ENCODE measurements around the gene R3HCC1L.
"Not testable (repeated sequence)": the region's sequence is repeated elsewhere in the genome, so short reads cannot be mapped to it uniquely, and the experiment has no call there.

R3HCC1L gene

GRCh38 chr10:98131619-98132018 lies 2.8 kb upstream of the R3HCC1L start:
- DNase-seq (ENCODE audit: low read depth): no peak

GRCh38 chr10:98133075-98133752 lies 1.2 kb upstream of the R3HCC1L start:
- DNase-seq (ENCODE audit: low read depth): not testable (repeated sequence)

- DNase-seq (ENCODE audit: low read depth): no peak
Observed at GRCh38 chr10:98134117-98134430, 383 bp upstream of the R3HCC1L start.

GRCh38 chr10:98135222-98135899 lies 904 bp downstream of the R3HCC1L start:
- no peak for DNase-seq (ENCODE audit: low read depth)

- DNase-seq (ENCODE audit: low read depth): not testable (repeated sequence)
Observed at GRCh38 chr10:98136775-98137174, 2.3 kb downstream of the R3HCC1L start.

- no peak for DNase-seq (ENCODE audit: low read depth)
Observed at GRCh38 chr10:98138031-98138430, 3.6 kb downstream of the R3HCC1L start.

GRCh38 chr10:98139431-98139830 lies 5.0 kb downstream of the R3HCC1L start:
- DNase-seq (ENCODE audit: low read depth): no peak

- DNase-seq (ENCODE audit: low read depth): no peak
Observed at GRCh38 chr10:98141484-98142073, 7.1 kb downstream of the R3HCC1L start.

GRCh38 chr10:98144985-98145384 lies 10.5 kb downstream of the R3HCC1L start:
- no peak for DNase-seq (ENCODE audit: low read depth)

- no peak for DNase-seq (ENCODE audit: low read depth)
Observed at GRCh38 chr10:98149858-98150257, 15.4 kb downstream of the R3HCC1L start.

GRCh38 chr10:98150544-98150943 lies 16.1 kb downstream of the R3HCC1L start:
- no peak for DNase-seq (ENCODE audit: low read depth)

GRCh38 chr10:98152778-98153177 lies 18.3 kb downstream of the R3HCC1L start:
- not testable (repeated sequence) for DNase-seq (ENCODE audit: low read depth)

GRCh38 chr10:98153213-98153958 lies 18.9 kb downstream of the R3HCC1L start:
- DNase-seq (ENCODE audit: low read depth): not testable (repeated sequence)

- DNase-seq (ENCODE audit: low read depth): no peak
Observed at GRCh38 chr10:98154076-98154475, 19.6 kb downstream of the R3HCC1L start.

- DNase-seq (ENCODE audit: low read depth): no peak
Observed at GRCh38 chr10:98158576-98158975, 24.1 kb downstream of the R3HCC1L start.

GRCh38 chr10:98163941-98164340 lies 29.5 kb downstream of the R3HCC1L start:
- DNase-seq (ENCODE audit: low read depth): no peak

GRCh38 chr10:98167191-98167590 lies 32.7 kb downstream of the R3HCC1L start:
- no peak for DNase-seq (ENCODE audit: low read depth)

GRCh38 chr10:98168147-98168546 lies 33.7 kb downstream of the R3HCC1L start:
- DNase-seq (ENCODE audit: low read depth): no peak

- DNase-seq (ENCODE audit: low read depth): no peak
Observed at GRCh38 chr10:98168766-98169165, 34.3 kb downstream of the R3HCC1L start.

GRCh38 chr10:98169379-98169778 lies 34.9 kb downstream of the R3HCC1L start:
- no peak for DNase-seq (ENCODE audit: low read depth)

GRCh38 chr10:98170249-98171117 lies 36.0 kb downstream of the R3HCC1L start:
- DNase-seq (ENCODE audit: low read depth): no peak

- no peak for DNase-seq (ENCODE audit: low read depth)
Observed at GRCh38 chr10:98172073-98172472, 37.6 kb downstream of the R3HCC1L start.
